Skeletal muscle cell (primary cell): ENCODE data around the gene IL15RA.
"Not testable (repeated sequence)": the region's sequence is repeated elsewhere in the genome, so short reads cannot be mapped to it uniquely, and the experiment has no call there.

ENCODE experiments used
- DNase-seq: peaks from one replicate; pipeline ENCODE4 v3.0.0-alpha.2; 2010; ENCODE audit warnings: low read depth
- H3K4me3 ChIP-seq: 2 replicates; pipeline ENCODE4 v1.5.1; 2011; ENCODE audit warnings: low read depth, mild to moderate bottlenecking, control low read depth, low read length, moderate library complexity

Gene IL15RA

DNA sequence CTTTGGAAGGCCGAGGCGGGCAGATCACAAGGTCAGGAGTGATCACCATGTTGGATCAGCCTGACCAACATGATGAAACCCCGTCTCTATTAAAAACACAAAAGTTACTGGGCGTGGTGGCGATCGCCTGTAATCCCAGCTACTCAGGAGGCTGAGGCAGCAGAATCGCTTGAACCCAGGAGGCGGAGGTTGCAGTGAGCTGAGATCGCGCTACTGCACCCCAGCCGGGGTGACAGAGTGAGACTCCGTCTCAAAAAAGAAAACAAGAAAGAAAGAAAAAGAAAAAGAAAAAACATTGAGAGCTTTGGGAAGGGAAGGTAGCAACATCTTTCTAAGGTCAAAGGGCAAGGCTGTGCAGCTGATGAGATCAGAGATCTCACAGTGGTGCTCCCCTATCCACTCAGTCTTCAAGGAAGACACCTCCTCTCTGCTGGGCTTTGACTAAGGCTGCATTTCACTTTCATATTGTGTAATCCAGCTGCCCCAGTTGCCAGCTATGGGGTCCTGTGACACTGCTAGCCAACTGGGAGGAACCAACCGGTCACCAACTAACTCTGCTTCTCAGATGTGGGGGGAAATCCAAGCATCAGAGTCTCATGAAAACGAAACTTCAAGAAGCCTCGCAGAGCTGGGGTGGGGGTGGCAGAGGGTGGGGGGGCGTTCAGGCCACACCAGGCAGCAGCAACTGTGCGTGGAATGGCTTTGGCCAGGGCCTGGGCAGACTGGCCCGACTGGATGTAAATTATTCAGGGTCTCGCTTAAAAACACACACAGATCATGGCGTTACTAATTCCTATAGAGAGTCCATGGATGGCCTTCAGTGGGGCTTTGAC lies 1.5 kb downstream of the IL15RA start:
- H3K4me3 ChIP-seq, result no peak overlapping the region
- no peak for DNase-seq

DNA sequence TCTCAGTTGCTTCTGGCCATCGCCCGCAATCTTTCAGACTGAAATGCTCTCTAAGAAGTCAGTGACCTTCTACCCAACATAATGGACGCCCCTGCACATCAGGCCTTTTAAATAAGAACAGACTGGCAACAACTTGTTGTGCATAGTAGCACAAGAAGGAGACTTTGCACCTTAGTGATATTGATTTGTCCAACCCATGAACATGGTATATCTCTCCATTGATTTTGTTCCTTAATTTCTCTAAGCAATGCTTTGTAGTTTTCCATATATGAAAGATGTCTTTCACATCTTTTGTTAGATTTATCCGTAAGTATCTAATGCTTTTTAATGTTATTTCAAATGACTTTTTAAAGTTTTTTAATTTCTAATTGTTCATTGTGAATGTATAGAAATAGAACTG lies 4.3 kb downstream of the IL15RA start:
- no peak overlapping the region for H3K4me3 ChIP-seq
- no peak for DNase-seq

DNA sequence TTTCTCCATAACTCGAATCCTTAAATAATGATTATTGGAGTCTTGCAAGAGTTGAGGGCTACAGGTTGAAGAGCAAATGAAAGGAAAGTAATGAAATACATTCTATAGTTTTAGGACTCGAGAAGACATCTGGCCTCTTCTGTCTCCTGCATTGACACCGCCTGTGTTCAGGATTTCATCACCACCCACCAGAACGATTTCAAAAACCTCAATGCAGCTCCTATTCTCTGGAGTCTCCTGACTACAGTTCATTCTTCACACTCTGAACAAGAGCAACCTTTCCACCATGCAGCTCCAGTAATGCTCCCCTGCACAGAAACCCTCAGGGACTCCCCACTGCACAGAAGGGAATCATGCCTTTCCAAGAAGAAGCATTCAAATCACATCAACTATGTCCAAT lies 5.5 kb downstream of the IL15RA start:
- DNase-seq, result no peak
- H3K4me3 ChIP-seq, result no peak overlapping the region

DNA sequence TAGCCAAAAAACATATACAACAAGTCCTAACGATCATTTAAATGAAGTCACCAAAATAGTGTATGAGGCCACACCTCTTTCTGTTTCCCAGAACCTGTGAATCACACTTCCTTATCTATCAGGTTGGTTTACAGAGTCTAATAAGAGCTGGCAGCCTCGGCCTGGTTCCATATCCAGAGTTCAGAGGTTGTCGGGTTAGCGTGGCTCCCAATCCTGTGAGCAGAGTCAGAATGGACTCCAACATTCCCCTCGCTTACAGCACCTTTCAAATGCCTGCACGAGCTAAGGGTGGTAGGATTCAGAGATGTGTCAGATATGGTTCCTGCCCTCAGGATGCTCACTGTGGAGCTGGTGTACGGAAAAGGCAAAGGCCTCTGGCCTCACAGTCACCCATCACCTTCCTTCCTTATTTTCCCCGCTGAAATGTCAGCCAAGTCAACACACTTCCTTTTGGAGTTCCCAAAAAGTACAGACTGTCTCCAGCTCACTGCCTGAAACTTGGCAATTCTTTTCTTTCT lies 6.0 kb downstream of the IL15RA start:
- no peak overlapping the region for H3K4me3 ChIP-seq
- no peak for DNase-seq

DNA sequence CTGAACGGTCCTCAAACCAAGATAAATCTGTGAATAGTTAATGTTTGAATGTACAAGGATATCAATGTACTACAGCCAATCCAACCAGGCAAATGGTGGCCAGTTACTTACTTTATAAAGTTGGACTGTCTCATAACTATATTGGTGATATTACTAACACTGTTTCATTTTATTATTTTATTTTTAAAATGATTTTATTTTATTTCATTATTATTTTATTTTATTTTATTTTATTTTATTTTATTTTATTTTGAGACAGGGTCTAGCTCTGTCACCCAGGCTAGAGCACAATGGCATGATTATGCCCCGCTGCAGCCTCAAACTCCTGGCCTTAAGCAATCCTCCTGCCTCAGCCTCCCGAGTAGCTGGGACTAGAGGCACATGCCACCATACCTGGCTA lies 6.8 kb downstream of the IL15RA start:
- no peak for DNase-seq
- no peak overlapping the region for H3K4me3 ChIP-seq

DNA sequence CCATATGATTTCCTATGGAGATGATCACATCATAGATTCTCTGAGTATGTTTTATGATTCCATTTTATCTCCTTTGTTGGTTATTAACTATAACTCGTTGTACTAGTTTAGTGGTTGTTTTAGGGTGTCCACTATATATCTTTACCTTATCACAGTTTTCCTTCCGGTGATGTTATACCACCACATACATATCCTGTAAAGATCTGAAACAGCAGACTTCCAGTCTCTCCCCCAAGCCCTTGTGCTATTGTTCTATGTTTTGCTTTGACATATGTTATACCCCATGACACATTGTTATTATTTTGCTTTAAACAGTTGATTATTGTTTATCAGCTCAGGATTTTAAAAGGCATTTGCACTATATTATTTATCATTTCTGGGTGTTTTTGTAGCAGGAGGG lies 7.3 kb downstream of the IL15RA start:
- H3K4me3 ChIP-seq, result no peak overlapping the region
- DNase-seq, result no peak

DNA sequence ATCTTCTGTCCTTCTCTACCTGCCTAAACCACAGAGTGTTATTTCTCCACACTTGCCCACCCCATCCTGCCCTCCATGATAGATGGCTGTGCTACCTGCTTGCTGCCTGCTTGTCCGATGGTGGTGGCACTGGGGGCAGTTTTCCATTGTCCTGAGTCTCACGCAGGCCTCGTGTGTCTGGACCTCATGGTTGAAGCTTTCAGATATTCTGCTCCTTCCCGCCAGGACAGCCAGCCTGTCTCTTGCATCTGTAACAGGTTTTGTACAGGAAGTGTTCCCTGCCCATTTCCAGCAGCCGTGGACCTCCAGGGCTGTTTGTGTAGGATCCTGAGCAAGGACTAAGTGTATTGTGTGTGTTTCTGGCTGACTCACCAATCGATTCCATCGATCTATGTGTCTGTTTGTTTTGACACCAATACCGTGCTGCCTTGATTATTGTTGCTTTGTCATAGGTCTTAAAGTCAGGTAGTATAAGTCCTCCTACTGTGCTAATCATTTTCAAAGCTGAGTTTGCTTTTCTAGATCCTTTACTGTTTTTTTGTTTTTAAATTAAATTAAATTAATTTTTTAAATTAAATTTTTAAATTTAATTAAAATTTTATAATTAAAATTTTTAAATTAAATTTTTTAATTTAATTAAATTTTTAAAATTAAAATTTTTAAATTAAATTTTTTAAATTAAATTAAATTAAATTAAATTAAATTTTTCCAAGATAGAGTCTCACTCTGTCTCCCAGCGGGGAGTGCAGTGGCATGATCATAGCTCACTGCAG lies 8.5 kb downstream of the IL15RA start:
- H3K4me3 ChIP-seq, result no peak overlapping the region

DNA sequence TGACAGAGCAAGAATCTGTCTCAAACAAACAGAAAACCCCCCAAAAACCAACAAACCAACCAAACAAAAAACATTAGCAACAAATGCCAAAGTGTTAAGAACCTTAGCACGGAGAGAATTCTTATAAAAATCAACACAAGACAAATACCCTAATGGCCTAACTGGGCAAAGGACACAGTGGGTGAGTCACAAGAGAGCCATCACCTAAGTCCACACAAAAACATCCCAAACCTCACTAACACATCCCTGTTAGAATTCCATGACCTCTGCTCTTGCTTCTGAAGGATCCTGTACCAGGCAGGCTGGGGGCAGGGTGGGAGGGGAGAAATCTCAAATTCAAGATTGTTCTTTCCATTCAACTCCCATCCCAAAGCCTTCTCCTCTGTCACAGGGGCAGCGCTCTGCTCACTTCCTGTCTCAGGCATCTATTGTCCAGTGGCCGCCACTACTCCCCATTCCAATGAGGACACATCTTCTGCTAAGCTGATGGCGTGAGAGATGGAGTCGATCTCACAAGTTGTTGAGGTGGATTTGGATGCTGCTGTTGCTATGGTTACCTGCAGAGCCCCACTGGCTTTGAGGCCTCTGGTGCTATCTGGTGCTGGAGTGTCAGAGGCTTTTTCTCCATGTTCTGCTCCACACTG lies 9.2 kb downstream of the IL15RA start:
- no peak overlapping the region for H3K4me3 ChIP-seq
- no peak for DNase-seq

More for the DNA sequence above, 8.5 kb downstream of the IL15RA start:
- no peak for DNase-seq

DNA sequence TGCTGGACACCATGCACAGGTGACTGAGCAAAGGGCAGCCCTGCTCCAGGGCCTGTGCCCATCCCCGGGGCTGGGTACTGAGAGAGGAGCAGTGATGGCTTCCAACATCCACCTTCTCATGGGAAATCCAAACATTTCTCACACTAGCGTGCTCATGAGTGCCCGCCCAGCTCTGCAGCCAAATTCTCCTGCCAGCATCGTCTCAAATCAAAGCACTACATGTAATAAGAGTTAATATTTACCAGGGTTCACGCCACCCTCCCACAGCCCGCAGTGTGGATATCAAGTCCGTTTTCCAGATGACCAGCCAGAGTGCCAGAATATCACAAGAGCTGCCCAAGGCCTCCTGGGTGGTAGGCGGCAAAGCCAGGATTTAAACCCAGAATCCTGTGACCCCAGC lies 12.1 kb downstream of the IL15RA start:
- no peak overlapping the region for H3K4me3 ChIP-seq
- no peak for DNase-seq

DNA sequence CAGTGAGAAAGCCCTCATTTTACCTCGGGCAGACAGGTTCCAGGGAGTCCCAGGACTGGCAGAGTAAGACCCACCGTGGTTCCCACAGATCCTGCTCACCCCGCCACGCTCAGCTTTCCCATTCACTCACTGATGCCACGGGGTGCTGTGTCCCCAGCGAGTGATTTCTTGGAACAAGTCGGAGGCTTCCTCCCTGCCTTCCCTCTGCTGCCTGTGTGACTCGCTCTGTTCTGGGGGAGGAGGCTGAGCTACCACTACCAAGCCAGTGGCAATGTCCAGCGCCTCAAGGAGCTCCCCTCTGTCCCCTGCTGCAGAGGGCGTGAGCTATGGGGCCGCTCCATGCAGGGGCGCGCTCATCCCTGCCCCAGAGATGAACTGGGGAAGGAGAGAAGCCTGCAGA lies 12.6 kb downstream of the IL15RA start:
- DNase-seq, result no peak
- no peak overlapping the region for H3K4me3 ChIP-seq

DNA sequence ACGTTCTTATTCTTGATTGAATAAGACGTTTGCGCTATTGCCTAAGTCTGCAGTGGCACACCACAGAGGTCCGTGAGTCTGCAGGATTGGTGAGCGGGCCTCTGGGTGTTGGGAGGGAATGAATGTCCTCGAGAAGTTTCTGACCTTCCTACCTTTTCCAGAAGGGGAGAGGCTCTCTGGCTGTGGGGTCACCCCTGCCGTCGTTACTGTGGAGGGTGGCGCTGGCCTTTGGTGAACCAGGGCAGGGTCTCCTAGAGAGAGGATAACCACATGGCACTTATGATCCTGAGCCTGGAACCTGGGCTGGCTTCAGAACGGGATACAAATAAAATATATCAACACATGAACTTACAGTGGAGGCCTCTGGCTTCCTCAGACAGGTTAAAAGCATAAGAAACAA lies 13.8 kb downstream of the IL15RA start:
- H3K4me3 ChIP-seq, result no peak overlapping the region
- DNase-seq, result no peak

DNA sequence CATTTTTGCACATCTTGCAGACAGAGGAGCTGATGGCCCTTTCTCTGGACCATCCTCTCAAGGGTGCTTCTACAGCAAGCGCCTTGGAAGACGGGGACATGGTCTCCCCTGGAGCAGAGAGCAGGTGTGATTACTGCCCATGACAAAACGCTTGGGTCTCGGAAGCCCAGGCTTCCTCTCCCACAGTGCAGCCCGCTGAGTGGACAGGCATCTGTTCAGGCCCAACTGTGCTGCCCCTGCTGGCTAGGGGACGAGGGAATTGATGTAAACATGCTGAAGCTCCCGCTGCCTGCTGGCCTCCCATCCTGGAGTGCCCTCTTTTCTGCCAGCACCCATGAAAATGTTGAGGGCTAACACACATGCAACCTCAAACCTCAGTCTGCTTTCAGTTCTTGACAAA lies 14.3 kb downstream of the IL15RA start:
- DNase-seq, result no peak
- H3K4me3 ChIP-seq, result no peak overlapping the region

DNA sequence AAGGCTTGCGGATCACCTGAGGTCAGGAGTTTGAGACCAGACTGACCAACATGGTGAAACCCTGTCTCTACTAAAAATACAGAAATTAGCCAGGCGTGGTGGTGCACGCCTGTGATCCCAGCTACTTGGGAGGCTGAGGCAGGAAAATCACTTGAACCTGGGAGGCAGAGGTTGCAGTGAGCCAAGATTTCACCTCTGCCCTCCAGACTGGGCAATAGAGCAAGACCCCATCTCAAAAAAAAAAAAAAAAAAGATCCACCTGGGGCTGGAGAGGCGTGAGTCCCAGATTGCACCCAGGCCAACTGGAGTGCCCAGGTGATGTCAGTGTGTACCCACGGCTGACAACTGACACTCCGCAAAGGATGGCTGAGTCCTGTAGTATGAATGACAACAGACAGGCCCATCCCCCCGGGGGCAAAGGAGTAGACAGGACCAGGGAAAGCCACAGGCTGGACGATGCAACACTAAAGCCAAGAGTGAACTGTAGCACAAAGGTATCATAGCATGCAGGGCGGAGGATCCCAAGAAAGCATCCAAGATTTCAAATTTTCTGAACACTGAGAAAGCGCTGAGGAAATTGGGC lies 14.9 kb downstream of the IL15RA start:
- not testable (repeated sequence) for H3K4me3 ChIP-seq, DNase-seq

DNA sequence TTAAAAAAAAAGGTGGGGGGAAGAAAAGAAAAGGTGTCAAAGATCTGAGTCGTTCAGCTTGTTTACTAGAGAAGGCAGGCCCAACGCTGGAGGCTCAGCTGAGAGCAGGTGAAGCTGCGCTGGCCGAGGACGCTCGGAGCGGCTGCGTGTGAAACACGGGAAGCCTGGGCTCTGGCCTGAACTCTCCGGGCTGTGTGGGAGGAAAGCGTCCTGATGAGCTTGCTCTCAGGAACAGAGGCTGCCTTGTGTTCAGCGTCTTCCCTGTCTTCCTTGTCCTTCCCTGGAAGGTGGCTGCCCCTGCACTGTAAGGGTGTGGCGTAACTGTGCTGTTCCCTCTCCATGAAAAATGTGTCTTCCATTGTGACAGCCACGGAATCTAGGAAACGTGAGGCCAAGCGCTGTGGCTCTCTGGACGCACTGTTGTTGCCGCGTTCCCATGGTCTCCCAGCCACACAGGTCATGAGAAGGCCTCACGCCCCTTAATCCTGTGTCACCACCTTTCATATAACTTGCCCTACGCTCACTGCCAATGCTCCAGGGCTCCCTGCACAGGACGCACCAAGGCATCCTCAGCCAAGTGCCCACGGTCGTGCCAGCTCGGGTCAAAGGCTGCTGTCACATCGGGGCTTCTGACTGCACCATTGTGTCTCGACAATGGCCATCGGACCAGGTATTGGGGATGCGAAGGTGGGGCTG lies 15.8 kb downstream of the IL15RA start:
- no peak overlapping the region for H3K4me3 ChIP-seq
- no peak for DNase-seq

DNA sequence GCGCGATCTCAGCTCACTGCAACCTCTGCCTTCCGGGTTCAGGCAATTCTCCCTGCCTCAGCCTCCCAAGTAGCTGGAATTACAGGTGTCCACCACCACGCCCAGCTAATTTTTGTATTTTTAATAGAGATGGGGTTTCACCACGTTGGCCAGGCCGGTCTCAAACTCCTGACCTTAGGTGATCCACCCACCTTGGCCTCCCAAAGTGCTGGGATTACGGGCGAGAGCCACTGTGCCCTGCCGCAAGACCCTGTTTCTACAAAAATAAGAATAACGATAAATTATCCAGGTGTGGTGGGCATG lies 16.4 kb downstream of the IL15RA start:
- not testable (repeated sequence) for DNase-seq

DNA sequence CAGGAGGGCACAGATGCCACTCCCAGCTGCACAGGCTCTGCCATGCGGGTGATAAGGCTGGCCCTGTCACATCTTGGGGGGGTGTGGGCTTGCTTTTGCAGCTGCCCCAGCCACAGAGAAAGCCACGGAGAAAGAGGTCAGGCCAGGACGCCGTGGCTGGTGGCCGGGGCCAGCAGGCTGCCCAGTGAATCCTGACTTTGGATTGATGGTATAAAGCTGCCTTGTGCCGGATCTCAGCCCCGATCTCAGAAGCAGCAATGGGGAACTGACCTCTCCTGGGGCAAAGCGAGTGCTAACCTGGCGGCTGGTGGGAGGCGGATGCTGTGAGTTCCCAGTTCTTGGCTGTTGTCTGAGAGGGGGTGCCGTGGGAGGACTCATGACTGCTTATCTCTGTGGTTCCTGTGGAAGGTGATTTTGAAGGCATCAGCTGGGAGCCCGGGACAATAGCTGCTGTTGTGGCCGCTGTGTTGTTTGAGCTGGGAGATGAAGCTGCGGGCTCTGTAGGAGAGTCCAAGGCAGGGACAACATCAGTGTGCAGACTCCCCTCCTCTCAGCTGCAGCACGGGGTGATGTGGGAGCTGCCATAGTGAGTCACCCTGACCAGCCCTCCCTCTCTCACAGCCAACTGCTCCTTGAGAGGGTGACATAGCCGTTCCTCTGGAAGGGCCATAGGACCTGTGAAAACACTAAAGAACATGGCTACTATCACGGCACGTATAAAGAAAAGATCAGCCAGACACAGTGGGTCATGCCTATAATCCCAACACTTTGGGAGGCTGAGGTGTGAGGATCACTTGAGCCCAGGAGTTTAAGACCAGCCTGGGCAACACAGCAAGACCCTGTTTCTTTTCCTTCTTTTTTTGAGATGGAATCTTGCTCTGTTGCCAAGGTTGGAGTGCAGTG lies 17.0 kb downstream of the IL15RA start:
- DNase-seq, result no peak

More for the DNA sequence above, 16.4 kb downstream of the IL15RA start:
- H3K4me3 ChIP-seq, result not testable (repeated sequence)

DNA sequence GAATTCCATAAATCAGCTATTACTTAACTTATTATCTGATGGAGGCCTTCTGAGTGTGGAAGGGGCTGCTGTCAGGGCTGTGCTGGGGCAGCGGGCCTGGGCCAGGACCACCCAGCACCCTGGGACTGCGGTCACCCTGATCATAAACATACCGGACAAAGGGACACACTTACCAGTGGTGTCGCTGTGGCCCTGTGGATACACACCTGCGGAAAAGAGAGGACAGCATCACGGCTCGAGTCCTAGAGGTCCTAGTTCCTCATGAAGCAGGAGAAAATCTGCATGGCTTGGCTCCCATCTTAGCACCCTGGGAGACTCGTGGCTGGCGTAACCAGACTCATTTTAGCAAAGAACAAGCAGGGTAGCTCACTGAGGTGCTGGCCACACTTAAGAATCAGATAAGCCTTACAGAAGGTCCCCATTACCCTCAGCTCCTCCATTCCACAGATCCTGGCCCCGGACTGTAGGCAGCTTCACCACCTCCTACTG lies 17.7 kb downstream of the IL15RA start:
- no peak for DNase-seq
- H3K4me3 ChIP-seq, result no peak overlapping the region

More for the DNA sequence above, 17.0 kb downstream of the IL15RA start:
- H3K4me3 ChIP-seq, result no peak overlapping the region

DNA sequence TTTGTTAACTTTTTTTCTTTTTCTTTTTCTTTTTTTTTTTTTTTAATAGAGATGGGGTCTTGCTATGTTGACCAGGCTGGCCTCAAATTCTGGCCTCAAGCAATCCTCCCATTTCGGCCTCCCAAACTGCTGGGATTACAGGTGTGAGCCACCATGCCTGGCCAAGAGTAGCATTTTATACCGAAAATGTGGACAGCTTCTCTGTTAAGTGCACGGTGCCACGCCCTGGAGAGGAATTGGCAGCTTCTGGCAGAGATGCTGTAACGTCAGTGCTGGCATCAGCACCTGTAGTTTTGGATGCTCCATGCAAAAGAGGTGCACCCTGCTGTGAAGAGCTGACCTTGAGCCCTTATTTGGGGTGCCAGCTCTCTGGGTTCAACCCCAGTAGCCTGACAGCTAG lies 18.2 kb downstream of the IL15RA start:
- no peak for DNase-seq

More for the DNA sequence above, 18.2 kb downstream of the IL15RA start:
- H3K4me3 ChIP-seq, result no peak overlapping the region
